Myocyte (in vitro differentiated cells): Measurements from ENCODE around the gene RAD51B. TPM values are rescaled to one million over a fixed set of nuclear protein-coding genes. Genes with fewer than 3 reads are reported as not detected.
"Not testable (repeated sequence)": the region's sequence is repeated elsewhere in the genome, so short reads cannot be mapped to it uniquely, and the experiment has no call there.

ENCODE experiments used
- DNase-seq: peaks from one replicate; pipeline ENCODE4 v3.0.0-alpha.2; 2012; ENCODE audit warnings: low read depth
- total RNA-seq: library from RNA; depleted of rRNA; stranded (reverse); fragments of >200 nt; gene quantifications from 2 replicates; pipeline ENCODE4 v1.2.3, GENCODE V29; 2014

Gene RAD51B
- total RNA-seq, 1 donor from 2014 or later: 70.0 TPM

GRCh38 chr14:68109132-68109900 is 289.7 kb downstream of the RAD51B start:
- no peak for DNase-seq

DNA sequence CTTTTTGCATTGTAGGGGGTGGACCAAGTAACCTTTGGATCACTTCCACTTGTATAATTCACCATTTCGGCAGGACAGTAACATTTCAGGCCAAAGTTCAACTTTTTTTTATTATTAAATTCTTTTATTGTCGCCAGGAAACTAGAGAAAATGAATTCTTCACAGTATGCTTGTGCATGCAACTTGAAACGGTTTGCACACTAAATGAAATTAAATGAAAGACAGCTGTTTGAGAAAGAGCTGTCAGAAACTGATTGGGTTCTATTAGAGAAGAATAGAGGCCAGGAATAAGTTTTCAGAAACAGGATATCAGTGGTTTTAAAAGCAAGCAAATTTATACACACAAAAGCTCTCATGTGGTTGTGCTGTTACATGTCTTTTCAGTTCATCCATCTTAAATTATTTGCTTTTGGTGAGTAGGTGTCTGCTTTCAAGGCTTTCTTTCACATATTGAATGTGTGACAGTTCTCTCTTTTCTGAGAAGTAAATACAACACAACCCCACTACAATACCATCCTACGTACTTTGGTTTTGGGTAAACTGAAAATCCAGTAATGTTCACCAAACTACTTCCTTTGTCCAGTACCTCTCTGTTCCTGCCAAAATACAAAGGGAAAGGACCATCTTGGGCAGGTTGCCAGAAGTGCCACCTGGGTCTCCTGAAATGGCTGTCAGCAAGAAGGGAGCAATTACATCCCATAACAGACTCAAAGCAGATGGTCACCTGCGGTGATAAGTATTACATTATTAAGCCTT is 291.7 kb downstream of the RAD51B start:
- DNase-seq: no peak

GRCh38 chr14:68111853-68112270 is 292.3 kb downstream of the RAD51B start:
- DNase-seq: no peak

GRCh38 chr14:68112442-68112841 is 292.9 kb downstream of the RAD51B start:
- DNase-seq: no peak

DNA sequence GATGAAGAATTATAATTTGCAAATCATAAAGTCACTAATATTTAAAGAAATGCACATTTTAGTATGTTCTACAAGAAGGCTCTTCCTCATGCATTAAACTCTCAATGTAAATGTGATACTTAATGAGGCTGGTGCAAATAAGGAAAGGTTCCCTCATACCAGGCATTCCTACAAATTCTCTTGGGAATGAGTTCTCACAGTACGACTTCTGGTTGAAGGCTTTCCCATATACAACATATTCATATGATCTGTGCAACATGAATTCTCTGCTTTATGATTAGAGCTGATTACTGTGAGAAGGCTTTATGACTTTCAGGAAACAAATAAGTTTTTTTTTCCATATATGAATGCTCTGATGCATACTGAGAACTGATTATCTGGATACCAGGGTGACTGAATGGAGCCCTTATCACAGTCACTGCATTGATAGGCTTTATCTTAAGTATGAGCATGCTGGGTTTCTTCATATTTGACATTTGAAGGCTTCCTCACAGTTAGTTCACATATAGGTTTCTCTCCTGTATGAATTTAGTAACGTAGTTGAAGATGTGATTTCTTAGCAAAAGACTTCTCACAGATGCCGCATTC is 293.9 kb downstream of the RAD51B start:
- DNase-seq: no peak

- not testable (repeated sequence) for DNase-seq
Observed at GRCh38 chr14:68115952-68116351, 296.4 kb downstream of the RAD51B start.

DNA sequence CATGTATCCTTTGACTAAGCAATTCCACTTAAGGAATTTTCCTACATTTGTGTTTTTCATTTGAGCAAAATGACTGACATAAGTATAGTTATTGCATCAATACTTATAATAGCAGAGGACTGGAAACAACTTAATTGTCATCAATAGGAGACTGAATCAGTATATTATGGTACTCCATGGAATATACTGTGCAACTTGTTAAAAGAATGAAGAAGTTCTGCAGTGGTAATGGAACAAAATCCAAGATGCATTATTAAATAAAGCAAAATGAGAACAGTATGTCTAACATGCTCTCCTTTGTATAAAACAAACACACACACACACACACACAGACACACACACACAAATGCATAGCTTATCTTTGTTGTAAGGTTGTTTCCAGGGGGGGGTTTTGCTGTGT is 303.1 kb downstream of the RAD51B start:
- DNase-seq: no peak

DNA sequence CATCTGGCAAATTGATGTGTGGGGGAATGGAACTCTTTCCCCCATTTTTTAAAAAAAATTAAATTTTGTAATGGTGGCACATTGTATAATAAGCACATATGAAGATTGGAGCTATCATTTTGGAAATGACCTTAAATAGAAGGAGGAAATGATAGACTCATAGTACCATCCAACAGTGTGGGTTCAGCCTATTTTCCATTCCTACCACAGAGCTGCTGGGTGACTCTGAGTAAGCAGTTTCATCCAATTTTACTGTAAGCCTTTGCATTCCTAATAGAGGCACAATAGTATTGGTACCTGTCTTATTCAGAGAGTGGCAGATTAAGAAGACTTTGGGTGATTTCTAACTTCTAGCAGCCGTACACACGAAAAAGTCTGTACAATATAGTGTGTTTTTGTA is 304.5 kb downstream of the RAD51B start:
- no peak for DNase-seq

- DNase-seq: peak; percentile 76
Observed at GRCh38 chr14:68124979-68125731, 305.6 kb downstream of the RAD51B start.

DNA sequence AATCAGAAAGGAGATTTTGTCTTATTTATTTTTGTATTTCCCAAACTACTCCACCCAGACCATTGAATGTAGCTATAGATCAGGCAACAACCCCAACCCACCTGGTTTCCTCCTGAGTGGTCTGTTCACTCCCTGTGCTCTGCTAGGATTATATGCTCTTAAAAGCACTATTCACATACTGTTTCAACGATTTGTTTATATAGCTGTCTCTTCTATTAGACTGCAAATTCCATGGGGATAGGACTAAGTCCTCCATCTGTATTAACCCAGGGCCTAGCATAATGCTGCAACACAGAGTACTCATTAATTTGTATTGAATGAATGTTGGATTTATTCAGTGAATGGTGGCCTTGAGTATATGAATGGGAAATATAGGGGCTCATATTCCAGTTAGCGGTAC is 307.6 kb downstream of the RAD51B start:
- no peak for DNase-seq

GRCh38 chr14:68131907-68132306 is 312.3 kb downstream of the RAD51B start:
- DNase-seq: no peak

GRCh38 chr14:68132563-68133121 is 313.1 kb downstream of the RAD51B start:
- DNase-seq: no peak

DNA sequence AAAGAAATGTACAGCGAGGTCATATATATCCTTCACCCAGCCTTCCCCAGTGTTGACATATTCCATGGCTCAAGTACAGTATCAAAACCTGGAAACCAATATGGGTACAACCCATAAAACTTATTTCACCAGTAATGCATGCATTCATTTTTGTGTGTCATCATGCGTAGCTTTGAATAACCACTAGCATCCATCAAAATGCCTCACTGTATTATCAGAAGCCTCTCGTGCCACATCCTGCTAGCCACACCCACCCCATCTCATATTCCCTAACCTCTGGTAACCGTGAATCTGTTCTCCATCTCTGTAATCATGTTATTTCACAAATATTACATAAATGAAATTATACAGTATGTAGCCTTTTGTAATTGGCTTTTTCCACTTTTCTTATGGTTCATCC is 314.3 kb downstream of the RAD51B start:
- no peak for DNase-seq

DNA sequence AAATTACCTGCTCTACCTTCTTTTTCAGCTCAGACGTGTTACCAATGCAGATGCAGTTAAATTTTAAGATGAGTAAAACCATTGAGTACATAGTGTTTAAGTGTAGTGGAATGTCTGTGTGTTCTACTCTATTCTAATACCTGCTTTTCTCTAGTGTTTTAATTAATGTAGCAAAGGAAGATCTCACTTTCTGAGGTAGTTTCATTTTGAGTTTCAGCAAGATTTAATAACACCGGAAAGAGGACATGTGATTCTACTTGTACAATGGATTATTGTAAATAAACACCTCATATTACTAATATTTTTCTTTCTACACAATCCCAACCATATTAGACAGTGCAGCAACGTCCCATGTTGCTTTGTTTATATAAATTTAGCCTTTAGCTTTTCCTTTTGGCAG is 315.4 kb downstream of the RAD51B start:
- no peak for DNase-seq

DNA sequence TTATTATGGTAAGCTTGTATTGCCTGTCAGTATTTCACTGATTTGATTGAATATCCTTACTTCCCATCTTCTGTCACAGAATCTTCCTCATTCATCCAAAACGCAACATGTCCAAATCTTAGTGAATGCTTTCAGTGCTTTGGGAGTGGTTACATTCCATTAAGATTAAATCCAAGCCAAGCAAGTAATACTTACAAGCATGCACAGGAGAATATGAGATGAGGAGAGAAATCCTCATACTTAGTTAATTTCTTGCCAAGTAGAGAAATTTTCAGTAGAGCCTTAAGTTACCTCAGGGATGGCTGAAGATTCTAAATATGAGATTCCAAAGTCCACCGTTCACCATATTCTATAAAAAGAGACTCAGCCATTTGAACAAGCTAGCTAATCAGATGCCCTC is 316.0 kb downstream of the RAD51B start:
- peak; percentile 56 for DNase-seq

DNA sequence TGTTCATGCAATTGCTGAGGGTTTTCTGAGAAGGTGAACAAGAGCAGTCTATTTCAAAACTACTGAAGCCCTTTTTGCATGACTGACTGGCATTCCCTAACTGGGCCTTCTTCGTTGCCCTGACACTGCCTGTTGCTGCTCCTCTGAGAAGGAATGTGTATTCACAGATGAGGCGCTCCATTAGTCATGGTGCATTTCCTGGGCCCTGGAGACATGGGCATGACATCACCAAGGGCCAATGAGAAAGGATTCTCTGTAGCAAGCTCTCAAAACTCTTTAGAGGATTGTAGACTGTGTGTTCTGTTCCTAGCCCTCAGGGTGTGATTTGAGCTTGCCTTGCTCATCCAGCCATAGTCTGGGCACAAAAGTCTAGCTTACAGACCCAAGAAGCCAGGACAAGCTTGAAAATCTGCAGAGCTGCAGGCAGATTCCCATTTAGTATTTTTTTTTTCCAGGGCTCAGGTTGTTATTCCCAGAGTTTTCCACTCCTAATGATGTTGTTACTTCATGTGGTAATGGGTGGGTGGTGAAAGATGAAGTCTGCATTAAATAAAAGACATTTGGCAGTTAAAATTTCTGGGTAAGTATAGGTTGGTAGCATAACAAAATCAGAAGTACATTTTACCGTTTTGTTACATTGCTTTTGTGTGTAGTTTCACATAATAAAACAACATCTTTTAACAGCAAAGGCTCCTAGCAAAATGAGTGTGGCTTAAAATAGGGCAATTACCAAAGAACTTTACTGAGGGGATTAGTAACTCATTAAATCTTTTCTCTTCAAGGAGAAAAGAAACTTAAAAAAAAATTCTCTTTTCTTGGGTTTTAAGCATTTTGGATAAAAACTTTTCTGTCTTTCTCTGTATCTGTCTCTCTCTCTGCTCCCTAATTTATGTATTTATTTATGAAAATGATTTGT is 318.4 kb downstream of the RAD51B start:
- DNase-seq: peak; percentile 98

GRCh38 chr14:68139431-68140075 is 320.0 kb downstream of the RAD51B start:
- DNase-seq: no peak

GRCh38 chr14:68140076-68140741 is 320.6 kb downstream of the RAD51B start:
- DNase-seq: peak; percentile 98

- no peak for DNase-seq
Observed at GRCh38 chr14:68140806-68141205, 321.2 kb downstream of the RAD51B start.
